ENCODE results near the gene ANKRD65. TPM values are rescaled to one million over a fixed set of nuclear protein-coding genes. Genes with fewer than 3 reads are reported as not detected.
"Not testable (repeated sequence)": the region's sequence is repeated elsewhere in the genome, so short reads cannot be mapped to it uniquely, and the experiment has no call there.

Gene ANKRD65
- polyA plus RNA-seq, 4 donors: 1.6 to 23.4 (median 9.1) TPM

- DNase-seq (ENCODE audit: low read depth in 4 of 4, low spot score in 3 of 4): no peak
Observed at GRCh38 chr1:1373815-1374588, 47.1 kb downstream of the ANKRD65 start.

- no peak for DNase-seq (ENCODE audit: low read depth in 4 of 4, low spot score in 3 of 4)
Observed at GRCh38 chr1:1373051-1373814, 47.8 kb downstream of the ANKRD65 start.

GRCh38 chr1:1371746-1372711 is 49.0 kb downstream of the ANKRD65 start:
- no peak for DNase-seq (ENCODE audit: low read depth in 4 of 4, low spot score in 3 of 4)

GRCh38 chr1:1371364-1371745 is 49.7 kb downstream of the ANKRD65 start:
- no peak for DNase-seq (ENCODE audit: low read depth in 4 of 4, low spot score in 3 of 4)

- no peak for DNase-seq (ENCODE audit: low read depth in 4 of 4, low spot score in 3 of 4)
Observed at GRCh38 chr1:1370771-1371300, 50.2 kb downstream of the ANKRD65 start.

- DNase-seq (ENCODE audit: low read depth in 4 of 4, low spot score in 3 of 4): not testable (repeated sequence)
Observed at GRCh38 chr1:1370094-1370493, 51.0 kb downstream of the ANKRD65 start.

Other genes with a start within 250 kb of the ANKRD65 start
- under 1 TPM in 3 of 4 donors, not detected in 1; 0.43 to 0.86 (median 0.79) TPM for gene TTLL10, start 247.4 kb downstream of the ANKRD65 start, polyA plus RNA-seq (ENCODE audit: insufficient read length in 4 of 4)
- under 1 TPM; 0.26 to 0.72 (median 0.51) TPM for gene TNFRSF18, start 214.7 kb downstream of the ANKRD65 start, polyA plus RNA-seq (ENCODE audit: insufficient read length in 4 of 4)
- 1 to 10 TPM; 1.5 to 2.7 (median 1.8) TPM for gene TNFRSF4, start 207.1 kb downstream of the ANKRD65 start, polyA plus RNA-seq (ENCODE audit: insufficient read length in 4 of 4)
- 100 to 1,000 TPM; 120 to 139 (median 128) TPM for gene SDF4, start 189.3 kb downstream of the ANKRD65 start, polyA plus RNA-seq (ENCODE audit: insufficient read length in 4 of 4)
- 10 to 100 TPM; 15.8 to 22.2 (median 20.6) TPM for gene B3GALT6, start 189.0 kb downstream of the ANKRD65 start, polyA plus RNA-seq (ENCODE audit: insufficient read length in 4 of 4)
- gene C1QTNF12, start 174.6 kb downstream of the ANKRD65 start, polyA plus RNA-seq (ENCODE audit: insufficient read length in 4 of 4): 10 to 100 TPM in 1 of 4 donors, 1 to 10 TPM in 3; 4.1 to 17.4 (median 8.5) TPM
- 10 to 100 TPM; 43.8 to 68.3 (median 49.3) TPM for gene UBE2J2, start 147.4 kb downstream of the ANKRD65 start, polyA plus RNA-seq (ENCODE audit: insufficient read length in 4 of 4)
- gene SCNN1D, start 140.8 kb downstream of the ANKRD65 start, polyA plus RNA-seq (ENCODE audit: insufficient read length in 4 of 4): 1 to 10 TPM; 2.3 to 9.0 (median 6.5) TPM
- 10 to 100 TPM; 18.3 to 44.1 (median 34.0) TPM for gene ACAP3, start 113.3 kb downstream of the ANKRD65 start, polyA plus RNA-seq (ENCODE audit: insufficient read length in 4 of 4)
- gene PUSL1, start 112.7 kb downstream of the ANKRD65 start, polyA plus RNA-seq (ENCODE audit: insufficient read length in 4 of 4): 10 to 100 TPM in 1 of 4 donors, 1 to 10 TPM in 3; 5.5 to 12.2 (median 6.0) TPM
- gene INTS11, start 96.6 kb downstream of the ANKRD65 start, polyA plus RNA-seq (ENCODE audit: insufficient read length in 4 of 4): 100 to 1,000 TPM in 3 of 4 donors, 10 to 100 TPM in 1; 93.1 to 177 (median 108) TPM
- gene CPTP, start 96.5 kb downstream of the ANKRD65 start, polyA plus RNA-seq (ENCODE audit: insufficient read length in 4 of 4): 10 to 100 TPM; 10.3 to 19.5 (median 13.2) TPM
- under 1 TPM; 0.24 to 0.45 (median 0.37) TPM for gene TAS1R3, start 90.0 kb downstream of the ANKRD65 start, polyA plus RNA-seq (ENCODE audit: insufficient read length in 4 of 4)
- gene DVL1, start 71.9 kb downstream of the ANKRD65 start, polyA plus RNA-seq (ENCODE audit: insufficient read length in 4 of 4): 10 to 100 TPM; 25.8 to 45.4 (median 26.1) TPM
- gene MXRA8, start 62.7 kb downstream of the ANKRD65 start, polyA plus RNA-seq (ENCODE audit: insufficient read length in 4 of 4): 100 to 1,000 TPM; 133 to 208 (median 158) TPM
- gene AURKAIP1, start 46.1 kb downstream of the ANKRD65 start, polyA plus RNA-seq (ENCODE audit: insufficient read length in 4 of 4): 10 to 100 TPM; 44.3 to 95.3 (median 56.8) TPM
- 100 to 1,000 TPM; 205 to 377 (median 227) TPM for gene CCNL2, start 21.9 kb downstream of the ANKRD65 start, polyA plus RNA-seq (ENCODE audit: insufficient read length in 4 of 4)
- gene MRPL20, start 14.0 kb downstream of the ANKRD65 start, polyA plus RNA-seq (ENCODE audit: insufficient read length in 4 of 4): 100 to 1,000 TPM in 3 of 4 donors, 10 to 100 TPM in 1; 89.3 to 155 (median 113) TPM
- gene VWA1, start 14.4 kb upstream of the ANKRD65 start, polyA plus RNA-seq (ENCODE audit: insufficient read length in 4 of 4): 10 to 100 TPM; 20.7 to 79.4 (median 48.5) TPM
- 1 to 10 TPM in 3 of 4 donors, under 1 TPM in 1; 0.41 to 4.7 (median 1.9) TPM for gene ATAD3C, start 28.4 kb upstream of the ANKRD65 start, polyA plus RNA-seq (ENCODE audit: insufficient read length in 4 of 4)
- 10 to 100 TPM in 3 of 4 donors, 1 to 10 TPM in 1; 8.4 to 28.1 (median 14.2) TPM for gene ATAD3B, start 50.5 kb upstream of the ANKRD65 start, polyA plus RNA-seq (ENCODE audit: insufficient read length in 4 of 4)
- 10 to 100 TPM; 14.4 to 30.0 (median 19.2) TPM for gene ATAD3A, start 90.9 kb upstream of the ANKRD65 start, polyA plus RNA-seq (ENCODE audit: insufficient read length in 4 of 4)
- gene TMEM240, start 119.3 kb upstream of the ANKRD65 start, polyA plus RNA-seq (ENCODE audit: insufficient read length in 4 of 4): 1 to 10 TPM; 3.4 to 9.7 (median 6.3) TPM
- 10 to 100 TPM; 77.9 to 93.4 (median 87.3) TPM for gene SSU72, start 153.6 kb upstream of the ANKRD65 start, polyA plus RNA-seq (ENCODE audit: insufficient read length in 4 of 4)
- gene FNDC10, start 178.9 kb upstream of the ANKRD65 start, polyA plus RNA-seq (ENCODE audit: insufficient read length in 4 of 4): 1 to 10 TPM; 2.5 to 3.9 (median 3.4) TPM
- gene MIB2, start 194.2 kb upstream of the ANKRD65 start, polyA plus RNA-seq (ENCODE audit: insufficient read length in 4 of 4): 10 to 100 TPM; 26.1 to 84.8 (median 39.5) TPM
- 10 to 100 TPM; 16.5 to 52.1 (median 24.5) TPM for gene MMP23B, start 210.9 kb upstream of the ANKRD65 start, polyA plus RNA-seq (ENCODE audit: insufficient read length in 4 of 4)
- gene CDK11B, start 237.7 kb upstream of the ANKRD65 start, polyA plus RNA-seq (ENCODE audit: insufficient read length in 4 of 4): 10 to 100 TPM; 30.1 to 43.8 (median 39.9) TPM

Measured in left renal pelvis (tissue), 4 donors.